A549 (cell line): ENCODE results near the gene MYOZ2. TPM values are rescaled to one million over a fixed set of nuclear protein-coding genes. Genes with fewer than 3 reads are reported as not detected.
A peak's percentile ranks its signal among the peaks of the same experiment; 100 is the strongest.

ENCODE experiments used
- ATAC-seq, 2 experiments: fragments of 200-7000 bp in 1 of 2; fragments of >200 bp in 1 of 2; cut with Nextera tagmentation in 1 of 2; cut with Tn5 transposase in 1 of 2; 3 replicates each; pipeline versions ENCODE4 v1.8.0 to v1.9.1; 2018 to 2020; ENCODE audit warnings: mild to moderate bottlenecking in 1 of 2, moderate library complexity in 1 of 2
- CTCF ChIA-PET: fragments of 300-600 bp; sonication (Branson Sonifier 250); formaldehyde crosslinking; extraction: SDS; loops from one replicate; lab custom pipeline; 2021; ENCODE audit warnings: antibody characterized with exemption, inconsistent platforms; lab: Yijun Ruan, JAX
- POLR2A ChIA-PET: fragments of 350-600 bp; formaldehyde crosslinking; extraction: SDS; loops from one replicate; lab custom pipeline; 2021; ENCODE audit warnings: antibody characterized with exemption, inconsistent platforms; lab: Yijun Ruan, JAX
- DNase-seq, 2 experiments: peaks; one replicate each; pipeline versions ENCODE4 v3.0.0 to v3.0.0-alpha.2; 2011 to 2016; ENCODE audit warnings: low read depth in 1 of 2, low spot score in 1 of 2
- FAIRE-seq: peaks from 2 replicates; lab custom pipeline; 2011; peaks lifted over from hg19 to GRCh38; lab: Jason Lieb, UNC
- H3K27ac ChIP-seq, 2 experiments: fragments of >200 bp; sonication (Bioruptor Twin); formaldehyde crosslinking; 3 replicates each; pipeline ENCODE4 v1.5.1; 2016 to 2017
- H3K4me1 ChIP-seq: fragments of >200 bp; sonication (Bioruptor Twin); formaldehyde crosslinking; 3 replicates; pipeline ENCODE4 v1.6.1; 2016
- H3K4me2 ChIP-seq: fragments of >200 bp; sonication (Bioruptor Twin); formaldehyde crosslinking; 3 replicates; pipeline ENCODE4 v1.6.1; 2016
- H3K4me3 ChIP-seq: fragments of >200 bp; sonication (Bioruptor Twin); formaldehyde crosslinking; 3 replicates; pipeline ENCODE4 v1.5.1; 2016
- H3K9me3 ChIP-seq: fragments of >200 bp; sonication (Bioruptor Twin); formaldehyde crosslinking; 3 replicates; pipeline ENCODE4 v1.6.1; 2016
- ATOH8 ChIP-seq: fragments of 250-450 bp; sonication (Bioruptor Pico); IDR thresholded peaks from 2 replicates; pipeline ENCODE4 v1.5.0; 2020; ENCODE audit warnings: low read depth, mild to moderate bottlenecking, moderate library complexity
- BHLHE40 ChIP-seq: IDR thresholded peaks from 2 replicates; pipeline ENCODE4 v1.6.1; 2012; ENCODE audit warnings: low read depth, low read length, inconsistent platforms
- CHD2 ChIP-seq: fragments of 150-350 bp; IDR thresholded peaks from 2 replicates; pipeline ENCODE4 v1.6.1; 2014; ENCODE audit warnings: low read length; ENCODE audit not compliant: partially characterized antibody
- CHD4 ChIP-seq: fragments of 200-600 bp; sonication (generic); IDR thresholded peaks from 2 replicates; pipeline ENCODE4 v1.6.1; 2016; ENCODE audit warnings: antibody characterized with exemption, mild to moderate bottlenecking, borderline replicate concordance
- E2F6 ChIP-seq: IDR thresholded peaks from 2 replicates; pipeline ENCODE4 v1.6.1; 2012; ENCODE audit warnings: low read depth, borderline replicate concordance
- EHF ChIP-seq: fragments of 250-450 bp; sonication (Bioruptor Pico); IDR thresholded peaks from 2 replicates; pipeline ENCODE4 v1.5.0; 2020; ENCODE audit warnings: mild to moderate bottlenecking
- ELK1 ChIP-seq: fragments of 150-350 bp; IDR thresholded peaks from 2 replicates; pipeline ENCODE4 v1.6.1; 2014; ENCODE audit warnings: low read depth, mild to moderate bottlenecking, low read length
- FOSB ChIP-seq: fragments of 250-450 bp; sonication (Bioruptor Pico); IDR thresholded peaks from 2 replicates; pipeline ENCODE4 v1.5.0; 2020; ENCODE audit warnings: mild to moderate bottlenecking, moderate library complexity
- FOSL2 ChIP-seq, 2 experiments: fragments of 450-650 bp in 1 of 2; fragments of >200 bp in 1 of 2; sonication (Bioruptor Twin) in 1 of 2; formaldehyde crosslinking; IDR thresholded peaks; 2 replicates each; pipeline versions ENCODE4 v1.5.0 to v1.6.1; 2016 to 2020; ENCODE audit warnings: mild to moderate bottlenecking in 1 of 2, moderate library complexity in 1 of 2
- FOXS1 ChIP-seq: fragments of 250-450 bp; sonication (Bioruptor Pico); IDR thresholded peaks from 2 replicates; pipeline ENCODE4 v1.5.0; 2020; ENCODE audit warnings: mild to moderate bottlenecking, moderate library complexity
- GATA3 ChIP-seq: IDR thresholded peaks from 2 replicates; pipeline ENCODE4 v1.6.1; 2012; ENCODE audit warnings: borderline replicate concordance
- HDAC2 ChIP-seq: fragments of 200-600 bp; sonication (generic); IDR thresholded peaks from 2 replicates; pipeline ENCODE4 v1.6.1; 2016
- HES2 ChIP-seq: fragments of >200 bp; sonication (Bioruptor Twin); formaldehyde crosslinking; IDR thresholded peaks from 2 replicates; pipeline ENCODE4 v1.6.1; 2016
- HMGXB4 ChIP-seq: fragments of 250-450 bp; sonication (Bioruptor Pico); IDR thresholded peaks from 2 replicates; pipeline ENCODE4 v1.5.0; 2021; ENCODE audit warnings: mild to moderate bottlenecking, moderate library complexity, borderline replicate concordance
- HOXB13 ChIP-seq: fragments of 250-450 bp; sonication (Bioruptor Pico); IDR thresholded peaks from 2 replicates; pipeline ENCODE4 v1.5.0; 2020; ENCODE audit warnings: low read depth, mild to moderate bottlenecking, moderate library complexity
- JUN ChIP-seq, 2 experiments: fragments of >200 bp; sonication (Bioruptor Twin); formaldehyde crosslinking; IDR thresholded peaks; 2 replicates in 1 of 2; 3 replicates in 1 of 2; pipeline ENCODE4 v1.6.1; 2016 to 2017
- KDM5A ChIP-seq: fragments of 200-600 bp; sonication (generic); IDR thresholded peaks from 2 replicates; pipeline ENCODE4 v1.6.1; 2016; ENCODE audit warnings: antibody characterized with exemption, mild to moderate bottlenecking
- MAFK ChIP-seq: fragments of 450-650 bp; IDR thresholded peaks from 2 replicates; pipeline ENCODE4 v1.6.1; 2014; ENCODE audit not compliant: partially characterized antibody
- MAX ChIP-seq: IDR thresholded peaks from 2 replicates; pipeline ENCODE4 v1.6.1; 2012
- MAZ ChIP-seq: fragments of 150-350 bp; IDR thresholded peaks from 2 replicates; pipeline ENCODE4 v1.6.1; 2014; ENCODE audit warnings: antibody characterized with exemption, low read depth, low read length, borderline replicate concordance
- NFE2L2 ChIP-seq: fragments of 150-350 bp; conservative IDR thresholded peaks from 2 replicates; pipeline ENCODE4 v1.6.1; 2014; ENCODE audit warnings: low read length
- PBX3 ChIP-seq: IDR thresholded peaks from 2 replicates; pipeline ENCODE4 v1.6.1; 2012
- PHF8 ChIP-seq: fragments of 200-600 bp; sonication (generic); IDR thresholded peaks from 2 replicates; pipeline ENCODE4 v1.6.1; 2016; ENCODE audit warnings: low read depth, mild to moderate bottlenecking, antibody characterized with exemption, moderate library complexity, borderline replicate concordance
- POLR2A ChIP-seq: IDR thresholded peaks from 2 replicates; pipeline ENCODE4 v1.6.1; 2012; ENCODE audit warnings: mild to moderate bottlenecking, low read length
- RAD21 ChIP-seq, 2 experiments: fragments of >200 bp in 1 of 2; sonication (Bioruptor Twin) in 1 of 2; formaldehyde crosslinking in 1 of 2; IDR thresholded peaks in 1 of 2; conservative IDR thresholded peaks in 1 of 2; 2 replicates in 1 of 2; 3 replicates in 1 of 2; pipeline ENCODE4 v1.6.1; 2012 to 2018; ENCODE audit warnings: inconsistent platforms in 1 of 2
- RARB ChIP-seq: fragments of 250-450 bp; sonication (Bioruptor Pico); IDR thresholded peaks from 2 replicates; pipeline ENCODE4 v1.8.0; 2021; ENCODE audit warnings: mild to moderate bottlenecking, moderate library complexity
- RFX5 ChIP-seq: fragments of 450-650 bp; IDR thresholded peaks from 2 replicates; pipeline ENCODE4 v1.7.1; 2014; ENCODE audit warnings: antibody characterized with exemption, mild to moderate bottlenecking, moderate library complexity
- SMC3 ChIP-seq: fragments of >200 bp; sonication (Bioruptor Twin); formaldehyde crosslinking; IDR thresholded peaks from 3 replicates; pipeline ENCODE4 v1.6.1; 2018; ENCODE audit warnings: inconsistent platforms
- SREBF2 ChIP-seq: fragments of 450-650 bp; IDR thresholded peaks from 2 replicates; pipeline ENCODE4 v1.6.1; 2014; ENCODE audit warnings: mild to moderate bottlenecking, moderate library complexity
- TFCP2L1 ChIP-seq: fragments of 250-450 bp; sonication (Bioruptor Pico); IDR thresholded peaks from 2 replicates; pipeline ENCODE4 v1.5.0; 2021; ENCODE audit warnings: mild to moderate bottlenecking
- ZSCAN20 ChIP-seq: fragments of 250-450 bp; sonication (Bioruptor Pico); IDR thresholded peaks from 2 replicates; pipeline ENCODE4 v1.8.0; 2022; ENCODE audit warnings: mild to moderate bottlenecking, moderate library complexity
- WGBS: methylation state at CpG from one replicate; pipeline ENCODE4 v1.1.6; 2017; ENCODE audit errors: missing lambda C conversion rate; 5-methylcytosine and 5-hydroxymethylcytosine counted together
- polyA plus RNA-seq, 4 experiments: library from polyadenylated mRNA; depleted of rRNA in 3 of 4; stranded (reverse); fragments of >200 nt; fragmentation: RNase III in 1 of 4; extraction: RNeasy Plus Mini Kit Qiagen cat#74134 plus additional on column Dnase treatment in 1 of 4; gene quantifications; 2 replicates in 3 of 4; 3 replicates in 1 of 4; pipeline ENCODE4 v1.2.3, GENCODE V29; 2011 to 2017

The MYOZ2 gene
- polyA plus RNA-seq, 2 of the 4 experiments (the other 2 are of a cell fraction) = not detected

GRCh38 chr4:119103263-119103662, 32.4 kb upstream of the MYOZ2 start (continued):
- TF ChIP-seq CHD4 = no peak
- no peak for TF ChIP-seq TFCP2L1 (CRISPR knock-in tag)
- TF ChIP-seq PHF8 = no peak
- TF ChIP-seq KDM5A = no peak
- TF ChIP-seq JUN (IDR thresholded peaks at IDR 0.05) = peak; percentile 74 to 93
- TF ChIP-seq SREBF2 = no peak
- peak; percentile 43; the same call in 1 of the 2 replicates for TF ChIP-seq MAX
- peak; percentile 89 for TF ChIP-seq FOSL2 (IDR thresholded peaks at IDR 0.05)
- peak; percentile 97 for TF ChIP-seq FOSL2 (CRISPR knock-in tag; IDR thresholded peaks at IDR 0.05)
- no peak for TF ChIP-seq HDAC2
- TF ChIP-seq E2F6 = no peak
- TF ChIP-seq SMC3 = peak; percentile 35; the same call in 1 of the 3 replicates
- TF ChIP-seq FOXS1 (CRISPR knock-in tag) = no peak
- peak; percentile 82 for TF ChIP-seq GATA3
- TF ChIP-seq PBX3 = no peak
- no peak for TF ChIP-seq RARB (CRISPR knock-in tag)
- no peak for TF ChIP-seq ELK1
- peak; percentile 27; the same call in 1 of the 2 replicates for TF ChIP-seq EHF (CRISPR knock-in tag)
- TF ChIP-seq ZSCAN20 = no peak
- TF ChIP-seq CHD2 = no peak
- TF ChIP-seq RFX5 = peak; percentile 62; the same call in 1 of the 2 replicates
- TF ChIP-seq NFE2L2 = no peak
- TF ChIP-seq FOSB = no peak
- TF ChIP-seq ATOH8 (CRISPR knock-in tag) = no peak

GRCh38 chr4:119104644-119105273, 30.9 kb upstream of the MYOZ2 start:
- Histone ChIP-seq H3K27ac (peak overlapping the region; percentile 85 to 99), H3K4me2 (no peak overlapping the region; the same call in 2 of the 3 replicates), H3K4me3 (no peak overlapping the region), H3K4me1 (peaks cover 49% of the 10 kb centered on the region), H3K9me3 (0 out of 3 replicates have a peak, but pooled peaks cover 3% of the 10 kb centered on the region)
- ChIA-PET CTCF (no interaction called here), POLR2A (no interaction called here)
- ATAC-seq (no peak), FAIRE-seq (no peak), DNase-seq (no peak)
- WGBS = 99% methylated on average over 4 of the region's 4 CpGs
- TF ChIP-seq CHD4 (no peak), CHD2 (no peak), HMGXB4 (no peak), HES2 (no peak), ELK1 (no peak), ATOH8 (CRISPR knock-in tag) (no peak), MAZ (no peak), SREBF2 (no peak), BHLHE40 (no peak), HOXB13 (CRISPR knock-in tag) (no peak), PHF8 (no peak), HDAC2 (no peak), POLR2A (no peak), MAFK (no peak), RAD21 (conservative IDR thresholded peaks at IDR 0.05 in 1 of 2, IDR thresholded peaks at IDR 0.05 in 1 of 2) (no peak), KDM5A (no peak)
